Common myeloid progenitor, CD34-positive (primary cell): Measurements from ENCODE around the gene CTTNBP2NL.

Experiments used
- CTCF ChIA-PET: fragments of 350-600 bp; sonication (Branson Sonifier 250); formaldehyde crosslinking; loops from one replicate; lab custom pipeline; 2021; ENCODE audit warnings: antibody characterized with exemption; lab: Charles Lee
- POLR2A ChIA-PET: fragments of 350-600 bp; sonication (Branson Sonifier 250); formaldehyde crosslinking; loops from one replicate; lab custom pipeline; 2021; ENCODE audit warnings: antibody characterized with exemption; lab: Charles Lee
- DNase-seq, 3 donors: peaks; one replicate each; pipeline versions ENCODE4 v3.0.0 to v3.0.0-alpha.2; 2013
- H3K27ac ChIP-seq, 2 experiments: 1 replicate in 1 of 2; 2 replicates in 1 of 2; pipeline ENCODE4 v1.7.0; 2013; ENCODE audit warnings: inconsistent platforms in 2 of 2, low read length in 2 of 2, mild to moderate bottlenecking in 2 of 2, low read depth in 1 of 2, moderate library complexity in 1 of 2; ENCODE audit not compliant: severe bottlenecking in 2 of 2, insufficient read depth in 1 of 2, poor library complexity in 1 of 2
- H3K27me3 ChIP-seq, 5 experiments: replicated peaks in 2 of 5; 1 replicate in 3 of 5; 2 replicates in 2 of 5; pipeline versions ENCODE4 v1.6.1 to v1.7.0; 2013; ENCODE audit warnings: low read length in 4 of 5, mild to moderate bottlenecking in 2 of 5, moderate library complexity in 2 of 5, inconsistent platforms in 1 of 5; ENCODE audit not compliant: insufficient read depth in 5 of 5, control insufficient read depth in 4 of 5
- H3K36me3 ChIP-seq, 4 experiments: 1 replicate in 2 of 4; 2 replicates in 2 of 4; pipeline versions ENCODE4 v1.6.1 to v1.7.0; 2013; ENCODE audit warnings: low read length in 3 of 4, control low read depth in 1 of 4, mild to moderate bottlenecking in 1 of 4; ENCODE audit not compliant: control insufficient read depth in 4 of 4, insufficient read depth in 4 of 4
- H3K4me1 ChIP-seq, 4 experiments: 1 replicate in 3 of 4; 2 replicates in 1 of 4; pipeline versions ENCODE4 v1.6.1 to v1.7.1; 2013; ENCODE audit warnings: low read length in 3 of 4, mild to moderate bottlenecking in 3 of 4, control low read depth in 1 of 4, inconsistent platforms in 1 of 4, moderate library complexity in 1 of 4; ENCODE audit not compliant: control insufficient read depth in 4 of 4, insufficient read depth in 4 of 4; ENCODE audit errors: control extremely low read depth in 1 of 4
- H3K4me3 ChIP-seq, 7 experiments: 1 replicate in 4 of 7; 2 replicates in 3 of 7; pipeline versions ENCODE4 v1.5.1 to v1.7.0; 2013; ENCODE audit warnings: mild to moderate bottlenecking in 7 of 7, low read length in 6 of 7, moderate library complexity in 6 of 7, inconsistent platforms in 2 of 7, low read depth in 2 of 7, control low read depth in 1 of 7; ENCODE audit not compliant: insufficient read depth in 4 of 7, control insufficient read depth in 1 of 7; ENCODE audit errors: extremely low read depth in 1 of 7
- H3K9me3 ChIP-seq, 5 experiments: 1 replicate in 4 of 5; 2 replicates in 1 of 5; pipeline versions ENCODE4 v1.6.1 to v1.7.1; 2013; ENCODE audit warnings: low read length in 4 of 5, mild to moderate bottlenecking in 2 of 5, inconsistent platforms in 1 of 5, low read depth in 1 of 5, moderate library complexity in 1 of 5; ENCODE audit not compliant: control insufficient read depth in 4 of 5, insufficient read depth in 2 of 5; ENCODE audit errors: control extremely low read depth in 1 of 5
- WGBS: methylation state at CpG from one replicate; pipeline ENCODE4 v1.1.5; 2013; ENCODE audit not compliant: insufficient coverage; 5-methylcytosine and 5-hydroxymethylcytosine counted together

CTTNBP2NL gene

GRCh38 chr1:112373806-112374205, 22.2 kb upstream of the CTTNBP2NL start:
- DNase-seq, result no peak
- H3K4me3 ChIP-seq, result no peak overlapping the region
- no peaks in the 10 kb centered on the region for H3K4me1 ChIP-seq
- 89% methylated on average over 1 of the region's 1 CpG for WGBS
- no peak overlapping the region for H3K27ac ChIP-seq
- ChIA-PET POLR2A (no interaction called here), CTCF (interaction anchor here (1.0 kb wide), 2 partner anchors 16 to 19 kb away, joined by 3 to 5 read pairs; no protein-coding TSS in a partner anchor)
- H3K9me3 ChIP-seq, result no peaks in the 10 kb centered on the region
- H3K27me3 ChIP-seq, result peaks cover 0 to 7% (median 3%) of the 10 kb centered on the region in 5 experiments
- no peaks in the 10 kb centered on the region for H3K36me3 ChIP-seq

DNA sequence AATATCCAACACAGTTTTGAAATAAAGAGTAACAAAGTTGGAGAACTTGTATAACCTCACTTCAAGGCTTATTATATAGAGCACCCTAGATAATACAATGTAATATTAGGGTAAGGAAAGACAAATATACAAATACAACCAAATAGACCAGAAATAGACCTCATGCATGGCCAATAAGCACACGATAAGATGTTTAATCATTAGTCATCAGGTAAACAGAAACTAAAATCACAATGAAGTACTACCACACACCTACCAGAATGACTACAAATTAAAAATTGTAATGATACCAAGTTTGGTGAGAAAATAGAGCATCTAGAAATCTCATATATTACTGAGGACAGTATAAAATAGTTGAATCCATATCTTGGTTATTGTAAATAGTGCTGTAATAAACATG, 20.3 kb upstream of the CTTNBP2NL start:
- CTCF ChIA-PET, result no interaction called here
- Histone ChIP-seq H3K4me1 (no peaks in the 10 kb centered on the region), H3K4me3 (no peak overlapping the region), H3K9me3 (no peaks in the 10 kb centered on the region), H3K27me3 (peaks cover 0 to 3% (median 0%) of the 10 kb centered on the region in 5 experiments), H3K27ac (no peak overlapping the region), H3K36me3 (no peaks in the 10 kb centered on the region)
- DNase-seq, result no peak
- WGBS, result no CpG with 5 or more reads among the region's 1 CpG
- POLR2A ChIA-PET, result no interaction called here

- Histone ChIP-seq H3K9me3 (no peaks in the 10 kb centered on the region), H3K27me3 (peaks cover 0 to 1% (median 0%) of the 10 kb centered on the region in 5 experiments), H3K36me3 (no peaks in the 10 kb centered on the region), H3K27ac (no peak overlapping the region), H3K4me1 (no peaks in the 10 kb centered on the region), H3K4me3 (no peak overlapping the region)
- WGBS, result 60% methylated on average over 1 of the region's 1 CpG
- no peak for DNase-seq
- ChIA-PET CTCF (interaction anchor here (1.0 to 3.3 kb wide), 6 partner anchors 10 to 341 kb away, joined by 3 to 18 read pairs (median 6); no protein-coding TSS in a partner anchor), POLR2A (no interaction called here)
Observed at GRCh38 chr1:112380356-112380755, 15.7 kb upstream of the CTTNBP2NL start.

- WGBS, result 89% methylated on average over 2 of the region's 2 CpGs
- Histone ChIP-seq H3K27me3 (peaks cover 0 to 1% (median 0%) of the 10 kb centered on the region in 5 experiments), H3K27ac (no peak overlapping the region), H3K9me3 (no peaks in the 10 kb centered on the region), H3K4me3 (no peak overlapping the region), H3K4me1 (no peaks in the 10 kb centered on the region), H3K36me3 (no peaks in the 10 kb centered on the region)
- ChIA-PET CTCF (interaction anchor here (0.5 to 3.3 kb wide), 7 partner anchors 10 to 501 kb away, joined by 3 to 18 read pairs (median 4); no protein-coding TSS in a partner anchor), POLR2A (no interaction called here)
- DNase-seq, result no peak
Observed at GRCh38 chr1:112381324-112382076, 14.5 kb upstream of the CTTNBP2NL start.

DNA sequence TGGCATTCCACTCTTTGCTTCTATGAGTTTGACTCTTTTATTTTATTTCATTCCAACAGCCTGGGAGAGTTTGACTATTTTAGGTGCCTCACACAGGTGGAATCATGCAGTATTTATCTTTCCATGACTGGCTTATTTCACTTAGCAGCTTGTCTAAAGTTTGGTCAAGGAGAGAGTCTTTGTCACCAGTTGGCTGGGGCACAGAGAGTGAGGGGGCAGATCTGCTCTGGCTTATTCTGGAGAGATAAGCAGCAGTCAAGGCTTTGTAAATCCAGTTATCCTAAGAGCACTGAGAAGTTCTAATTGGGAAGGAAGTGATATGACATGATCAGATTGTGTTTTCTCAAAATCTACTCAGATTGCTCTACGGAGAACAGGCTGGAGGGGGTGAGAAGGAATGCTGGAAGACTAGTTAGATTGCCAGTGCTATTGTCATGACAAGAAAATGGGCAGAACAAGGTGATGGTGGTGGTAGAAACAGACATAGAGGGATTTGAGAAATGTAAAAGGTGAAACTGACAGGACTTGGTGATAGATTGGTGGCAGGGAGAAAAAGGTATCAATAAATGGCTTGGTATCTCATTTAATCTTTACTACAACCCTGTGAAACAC, 12.1 kb upstream of the CTTNBP2NL start:
- Histone ChIP-seq H3K27ac (no peak overlapping the region), H3K27me3 (peaks cover 0 to 3% (median 0%) of the 10 kb centered on the region in 5 experiments), H3K9me3 (no peaks in the 10 kb centered on the region), H3K4me3 (no peak overlapping the region), H3K36me3 (no peaks in the 10 kb centered on the region), H3K4me1 (no peaks in the 10 kb centered on the region)
- 29% methylated on average over 1 of the region's 1 CpG for WGBS
- ChIA-PET CTCF (no interaction called here), POLR2A (no interaction called here)
- DNase-seq, result no peak

GRCh38 chr1:112386024-112386723, 9.8 kb upstream of the CTTNBP2NL start:
- no peaks in the 10 kb centered on the region for H3K36me3 ChIP-seq
- POLR2A ChIA-PET, result interaction anchor here (0.6 kb wide), 1 partner anchor 219 kb away, joined by 3 read pairs; no protein-coding TSS in a partner anchor
- no peaks in the 10 kb centered on the region for H3K9me3 ChIP-seq
- no peak overlapping the region for H3K27ac ChIP-seq
- no peak for DNase-seq
- peaks cover 0 to 6% (median 3%) of the 10 kb centered on the region in 4 experiments for H3K4me1 ChIP-seq
- 93% methylated on average over 11 of the region's 14 CpGs for WGBS
- no peak overlapping the region for H3K4me3 ChIP-seq
- peaks cover 0 to 6% (median 0%) of the 10 kb centered on the region in 5 experiments for H3K27me3 ChIP-seq
- CTCF ChIA-PET, result interaction anchor here (0.8 to 1.2 kb wide), 4 partner anchors 8 to 330 kb away, joined by 3 to 4 read pairs (median 4); partner anchors contain the start of gene PPM1J
